K562 (cell line): ENCODE measurements around the gene MAST1. TPM values are rescaled to one million over a fixed set of nuclear protein-coding genes. Genes with fewer than 3 reads are reported as not detected.

Experiments used
- C11orf30 ChIP-seq: fragments of 450-650 bp; IDR thresholded peaks from 2 replicates; pipeline ENCODE4 v1.6.1; 2016; ENCODE audit warnings: low read depth, mild to moderate bottlenecking
- CC2D1A ChIP-seq: fragments of 450-650 bp; IDR thresholded peaks from 2 replicates; pipeline ENCODE4 v1.6.1; 2017; ENCODE audit warnings: mild to moderate bottlenecking
- CSDE1 ChIP-seq, 2 experiments: fragments of 450-650 bp; IDR thresholded peaks; 2 replicates each; pipeline ENCODE4 v1.6.1; 2016; ENCODE audit warnings: mild to moderate bottlenecking in 1 of 2
- GATA2 ChIP-seq: sonication (generic); formaldehyde crosslinking; IDR thresholded peaks from 2 replicates; pipeline ENCODE4 v1.4.0; 2020; ENCODE audit warnings: mild to moderate bottlenecking, missing genetic modification reagents
- HEY1 ChIP-seq: fragments of 250-450 bp; sonication (Bioruptor Pico); IDR thresholded peaks from 2 replicates; pipeline ENCODE4 v1.5.0; 2020; ENCODE audit warnings: mild to moderate bottlenecking, moderate library complexity, borderline replicate concordance
- NR0B1 ChIP-seq: fragments of 450-650 bp; IDR thresholded peaks from one replicate; pipeline ENCODE4 v1.6.1; 2018; ENCODE audit warnings: mild to moderate bottlenecking, moderate library complexity; ENCODE audit not compliant: partially characterized antibody
- PML ChIP-seq: IDR thresholded peaks from 2 replicates; pipeline ENCODE4 v1.6.1; 2012; ENCODE audit warnings: low read length, inconsistent platforms
- SMARCA4 ChIP-seq: fragments of 450-650 bp; IDR thresholded peaks from 2 replicates; pipeline ENCODE4 v1.6.1; 2016
- THRA ChIP-seq: fragments of 450-650 bp; IDR thresholded peaks from 2 replicates; pipeline ENCODE4 v1.6.1; 2017; ENCODE audit warnings: mild to moderate bottlenecking, moderate library complexity
- ZBTB2 ChIP-seq: fragments of 450-650 bp; IDR thresholded peaks from 2 replicates; pipeline ENCODE4 v1.6.1; 2016; ENCODE audit warnings: antibody characterized with exemption
- ZFP30 ChIP-seq: fragments of 250-450 bp; sonication (Bioruptor Pico); IDR thresholded peaks from 2 replicates; pipeline ENCODE4 v1.8.0; 2022; ENCODE audit warnings: moderate library complexity, mild to moderate bottlenecking, inconsistent platforms, borderline replicate concordance
- ZNF23 ChIP-seq: fragments of 250-450 bp; sonication (Bioruptor Pico); IDR thresholded peaks from 2 replicates; pipeline ENCODE4 v1.4.0; 2020; ENCODE audit warnings: mild to moderate bottlenecking
- ZNF609 ChIP-seq: sonication (generic); formaldehyde crosslinking; IDR thresholded peaks from 2 replicates; pipeline ENCODE4 v1.8.1; 2023; ENCODE audit warnings: missing genetic modification reagents, mild to moderate bottlenecking, borderline replicate concordance
- polyA plus RNA-seq, 8 experiments: library from polyadenylated mRNA; depleted of rRNA in 4 of 8; stranded (reverse) in 5 of 8; unstranded in 3 of 8; fragments of >200 nt; fragmentation: Nextera tagmentation in 2 of 8; fragmentation: Illumina TruSeq in 1 of 8; extraction: Ambion mirVana in 2 of 8; extraction: Trizol in 1 of 8; gene quantifications; 2 replicates each; pipeline versions ENCODE4 v1.2.1 to v1.2.3, GENCODE V29; 2011 to 2014; ENCODE audit warnings: inconsistent platforms in 1 of 8, missing spikeins in 1 of 8
- total RNA-seq, 7 experiments: library from RNA; depleted of rRNA in 6 of 7; stranded (reverse); fragments of >200 nt in 6 of 7; fragmentation: Illumina TruSeq in 2 of 7; extraction: Trizol in 2 of 7; gene quantifications; 2 replicates each; pipeline versions ENCODE4 v1.2.1 to v1.2.3, GENCODE V29; 2011 to 2021; ENCODE audit warnings: low replicate concordance in 1 of 7

Gene MAST1
- total and polyA plus RNA-seq, 9 of the 15 experiments (the other 6 are each of a cell fraction or from before 2014, with no cell fraction given) = 0.48 to 10.3 (median 3.9) TPM

GRCh38 chr19:12791345-12792050 lies 46.8 kb upstream of the MAST1 start, which contains the start of gene JUNB (continued):
- TF ChIP-seq ZBTB2 (no peak; the same call in 1 of the 2 replicates), CC2D1A (no peak), CSDE1 (IDR thresholded peaks at IDR 0.05) (peak in 1 of 2 experiments; percentile 79; a peak in 2 of 4 replicates), ZFP30 (no peak), NR0B1 (no peak), C11orf30 (no peak), PML (peak; percentile 97), ZNF23 (CRISPR knock-in tag) (no peak), HEY1 (CRISPR knock-in tag) (no peak), ZNF609 (CRISPR knock-in tag) (peak; percentile 91; the same call in 1 of the 2 replicates), GATA2 (CRISPR knock-in tag) (no peak), THRA (no peak), SMARCA4 (no peak)
